HepG2 (cell line): ENCODE data around the gene TIMM10. TPM values are rescaled to one million over a fixed set of nuclear protein-coding genes. Genes with fewer than 3 reads are reported as not detected.

Source experiments
- CREM ChIP-seq, 2 experiments: sonication (generic) in 1 of 2; formaldehyde crosslinking in 1 of 2; IDR thresholded peaks; 2 replicates each; pipeline versions ENCODE4 v1.4.0 to v1.6.1; 2016 to 2020; ENCODE audit warnings: antibody characterized with exemption in 1 of 2, mild to moderate bottlenecking in 1 of 2, missing genetic modification reagents in 1 of 2
- DDIT3 ChIP-seq: sonication (generic); formaldehyde crosslinking; IDR thresholded peaks from 2 replicates; pipeline ENCODE4 v1.4.0; 2020; ENCODE audit warnings: mild to moderate bottlenecking, missing genetic modification reagents
- EP300 ChIP-seq, 3 experiments: sonication (generic) in 1 of 3; formaldehyde crosslinking in 1 of 3; IDR thresholded peaks; 2 replicates each; pipeline versions ENCODE4 v1.5.1 to v1.6.1; 2011 to 2020; ENCODE audit warnings: low read depth in 2 of 3, low read length in 2 of 3, borderline replicate concordance in 1 of 3, improper control_type of control experiment in 1 of 3, mild to moderate bottlenecking in 1 of 3, missing genetic modification reagents in 1 of 3, moderate library complexity in 1 of 3
- EZH2 ChIP-seq: conservative IDR thresholded peaks from 2 replicates; pipeline ENCODE4 v1.6.1; 2012; ENCODE audit warnings: mild to moderate bottlenecking, low read depth, low read length, moderate library complexity
- GLMP ChIP-seq: sonication (generic); formaldehyde crosslinking; IDR thresholded peaks from 2 replicates; pipeline ENCODE4 v1.9.0; 2021; ENCODE audit warnings: missing genetic modification reagents, mild to moderate bottlenecking, borderline replicate concordance
- HHEX ChIP-seq: IDR thresholded peaks from 2 replicates; pipeline ENCODE4 v1.6.1; 2016; ENCODE audit warnings: control low read depth
- HOXD1 ChIP-seq: sonication (generic); formaldehyde crosslinking; IDR thresholded peaks from 2 replicates; pipeline ENCODE4 v1.5.0; 2020; ENCODE audit warnings: missing genetic modification reagents
- IKZF1 ChIP-seq: fragments of 450-650 bp; IDR thresholded peaks from 2 replicates; pipeline ENCODE4 v1.7.1; 2016
- ISX ChIP-seq: sonication (generic); formaldehyde crosslinking; conservative IDR thresholded peaks from 2 replicates; pipeline ENCODE4 v1.5.0; 2020; ENCODE audit warnings: missing genetic modification reagents
- MBNL3 ChIP-seq: fragments of 250-450 bp; sonication (Bioruptor Pico); conservative IDR thresholded peaks from 2 replicates; pipeline ENCODE4 v1.8.0; 2022; ENCODE audit warnings: mild to moderate bottlenecking, inconsistent platforms
- MTA1 ChIP-seq: sonication (generic); formaldehyde crosslinking; IDR thresholded peaks from 2 replicates; pipeline ENCODE4 v1.4.0; 2020; ENCODE audit warnings: missing genetic modification reagents, mild to moderate bottlenecking, borderline replicate concordance
- MZF1 ChIP-seq: sonication (generic); formaldehyde crosslinking; IDR thresholded peaks from 2 replicates; pipeline ENCODE4 v1.8.1; 2023; ENCODE audit warnings: mild to moderate bottlenecking, missing genetic modification reagents, borderline replicate concordance
- NFIC ChIP-seq: IDR thresholded peaks from 2 replicates; pipeline ENCODE4 v1.6.1; 2012; ENCODE audit warnings: mild to moderate bottlenecking, low read length, inconsistent platforms
- PHB2 ChIP-seq: fragments of 450-650 bp; IDR thresholded peaks from 2 replicates; pipeline ENCODE4 v1.6.1; 2018; ENCODE audit not compliant: partially characterized antibody
- POLR2AphosphoS5 ChIP-seq: IDR thresholded peaks from 2 replicates; pipeline ENCODE4 v1.6.1; 2012; ENCODE audit warnings: low read depth, low read length
- REXO4 ChIP-seq: sonication (generic); formaldehyde crosslinking; IDR thresholded peaks from 2 replicates; pipeline ENCODE4 v1.8.0; 2022; ENCODE audit warnings: missing genetic modification reagents, mild to moderate bottlenecking, borderline replicate concordance
- SP4 ChIP-seq: sonication (generic); formaldehyde crosslinking; IDR thresholded peaks from 2 replicates; pipeline ENCODE4 v1.8.1; 2023; ENCODE audit warnings: mild to moderate bottlenecking, missing genetic modification reagents
- SYNCRIP ChIP-seq: fragments of 200-400 bp; formaldehyde crosslinking; IDR thresholded peaks from 2 replicates; pipeline ENCODE4 v1.6.1; 2018; ENCODE audit warnings: mild to moderate bottlenecking, low read depth, low read length; ENCODE audit not compliant: insufficient read depth
- TCF7L2 ChIP-seq: IDR thresholded peaks from 2 replicates; pipeline ENCODE4 v1.6.1; 2011; ENCODE audit warnings: mild to moderate bottlenecking, low read depth, low read length, moderate library complexity
- U2AF1 ChIP-seq: fragments of 200-400 bp; formaldehyde crosslinking; optimal IDR thresholded peaks from 2 replicates; pipeline ENCODE3; 2017; ENCODE audit warnings: mild to moderate bottlenecking, low read depth, low read length
- ZNF136 ChIP-seq: sonication (generic); formaldehyde crosslinking; IDR thresholded peaks from 2 replicates; pipeline ENCODE4 v1.8.1; 2022; ENCODE audit warnings: low read depth, mild to moderate bottlenecking, moderate library complexity, missing genetic modification reagents
- ZNF160 ChIP-seq: sonication (generic); formaldehyde crosslinking; IDR thresholded peaks from 2 replicates; pipeline ENCODE4 v1.8.0; 2022; ENCODE audit warnings: mild to moderate bottlenecking, inconsistent platforms, missing genetic modification reagents
- ZNF224 ChIP-seq: sonication (generic); formaldehyde crosslinking; IDR thresholded peaks from 2 replicates; pipeline ENCODE4 v1.5.0; 2020; ENCODE audit warnings: mild to moderate bottlenecking, missing genetic modification reagents
- ZNF234 ChIP-seq: sonication (generic); formaldehyde crosslinking; conservative IDR thresholded peaks from 2 replicates; pipeline ENCODE4 v1.5.1; 2020; ENCODE audit warnings: mild to moderate bottlenecking, missing genetic modification reagents
- ZNF33B ChIP-seq: sonication (generic); formaldehyde crosslinking; IDR thresholded peaks from 2 replicates; pipeline ENCODE4 v1.5.1; 2020; ENCODE audit warnings: mild to moderate bottlenecking, missing genetic modification reagents
- ZNF766 ChIP-seq: sonication (generic); formaldehyde crosslinking; IDR thresholded peaks from 2 replicates; pipeline ENCODE4 v1.5.0; 2020; ENCODE audit warnings: missing genetic modification reagents, borderline replicate concordance
- ZNF777 ChIP-seq: sonication (generic); formaldehyde crosslinking; IDR thresholded peaks from 2 replicates; pipeline ENCODE4 v1.4.0; 2020; ENCODE audit warnings: missing genetic modification reagents
- ZNF781 ChIP-seq: sonication (generic); formaldehyde crosslinking; IDR thresholded peaks from 2 replicates; pipeline ENCODE4 v1.5.1; 2020; ENCODE audit warnings: borderline replicate concordance, mild to moderate bottlenecking, missing genetic modification reagents; ENCODE audit errors: not compliant biosample characterization
- ZSCAN22 ChIP-seq: sonication (generic); formaldehyde crosslinking; IDR thresholded peaks from 2 replicates; pipeline ENCODE4 v1.4.0; 2020; ENCODE audit warnings: mild to moderate bottlenecking, missing genetic modification reagents
- polyA plus RNA-seq, 8 experiments: library from polyadenylated mRNA; depleted of rRNA in 3 of 8; stranded (reverse) in 7 of 8; unstranded in 1 of 8; fragments of >200 nt; fragmentation: Illumina TruSeq in 4 of 8; extraction: Trizol in 4 of 8; gene quantifications; 2 replicates each; pipeline versions ENCODE4 v1.2.1 to v1.2.3, GENCODE V29; 2011 to 2016; ENCODE audit warnings: low read depth in 4 of 8, missing spikeins in 1 of 8, mixed read lengths in 1 of 8; ENCODE audit not compliant: insufficient read depth in 1 of 8
- total RNA-seq, 5 experiments: library from RNA; depleted of rRNA; stranded (reverse); fragments of >200 nt; fragmentation: Illumina TruSeq; extraction: Trizol; gene quantifications; 2 replicates each; pipeline ENCODE4 v1.2.3, GENCODE V29; 2016; ENCODE audit warnings: low read depth in 1 of 5
- TF ChIP-seq, protein P1 (sequence below): sonication (generic); formaldehyde crosslinking; IDR thresholded peaks from 2 replicates; pipeline ENCODE4 v1.8.0; 2022; ENCODE audit warnings: mild to moderate bottlenecking, missing genetic modification reagents

TIMM10 gene
- total and polyA plus RNA-seq, 2 of the 13 experiments (the other 11 are each of a cell fraction or from before 2014, with no cell fraction given): 67.8 to 82.2 TPM

DNA sequence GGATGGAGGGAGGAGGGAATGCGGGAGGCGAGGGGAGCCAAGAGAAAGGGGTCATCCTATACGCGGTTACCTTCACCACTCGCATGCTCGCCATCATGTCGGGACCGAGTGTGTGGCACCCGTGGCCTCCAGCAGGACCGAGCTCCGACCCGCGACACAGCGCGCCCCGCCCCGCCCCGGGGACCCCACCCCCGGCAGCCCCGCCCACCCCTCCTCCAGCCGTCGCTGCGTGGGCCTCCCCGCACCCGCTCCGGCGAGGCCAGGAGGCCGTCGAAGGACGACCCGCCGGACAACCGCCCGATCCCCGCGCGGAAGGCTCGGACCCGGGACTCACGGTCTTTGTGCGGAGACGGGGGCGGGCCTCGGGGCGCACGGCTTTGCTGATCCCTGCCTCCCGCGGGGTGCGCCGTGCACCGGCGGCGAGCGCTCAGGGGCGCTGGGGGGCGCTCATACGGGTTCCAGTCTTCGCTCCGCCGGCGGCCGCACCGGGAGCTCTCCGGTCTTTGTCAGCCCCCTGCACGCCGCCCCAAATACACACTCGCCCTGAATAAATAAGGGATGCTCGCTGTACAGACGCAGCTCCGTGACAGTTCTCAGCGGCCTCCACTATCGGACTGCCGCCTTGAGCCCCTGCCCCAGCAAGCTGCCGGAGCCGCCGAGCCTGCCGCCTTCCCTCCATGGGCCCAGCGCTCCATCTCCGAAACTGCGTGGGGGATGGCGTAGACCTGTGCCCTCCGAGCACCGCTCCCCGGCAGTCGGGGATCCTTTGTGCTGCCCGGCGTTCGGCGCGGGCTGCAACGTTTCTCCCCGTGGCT lies 37.2 kb upstream of the TIMM10 start, which contains the start of gene UBE2L6 (continued):
- TF ChIP-seq, protein P1, sequence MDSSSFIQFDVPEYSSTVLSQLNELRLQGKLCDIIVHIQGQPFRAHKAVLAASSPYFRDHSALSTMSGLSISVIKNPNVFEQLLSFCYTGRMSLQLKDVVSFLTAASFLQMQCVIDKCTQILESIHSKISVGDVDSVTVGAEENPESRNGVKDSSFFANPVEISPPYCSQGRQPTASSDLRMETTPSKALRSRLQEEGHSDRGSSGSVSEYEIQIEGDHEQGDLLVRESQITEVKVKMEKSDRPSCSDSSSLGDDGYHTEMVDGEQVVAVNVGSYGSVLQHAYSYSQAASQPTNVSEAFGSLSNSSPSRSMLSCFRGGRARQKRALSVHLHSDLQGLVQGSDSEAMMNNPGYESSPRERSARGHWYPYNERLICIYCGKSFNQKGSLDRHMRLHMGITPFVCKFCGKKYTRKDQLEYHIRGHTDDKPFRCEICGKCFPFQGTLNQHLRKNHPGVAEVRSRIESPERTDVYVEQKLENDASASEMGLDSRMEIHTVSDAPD (CRISPR knock-in tag): no peak
- TF ChIP-seq U2AF1: no peak
- no peak for TF ChIP-seq CREM (IDR thresholded peaks at IDR 0.05)
- TF ChIP-seq CREM (CRISPR knock-in tag; IDR thresholded peaks at IDR 0.05): no peak
- no peak for TF ChIP-seq MZF1
- no peak for TF ChIP-seq SYNCRIP
- no peak for TF ChIP-seq TCF7L2
- TF ChIP-seq NFIC: no peak
- TF ChIP-seq HOXD1: 0 out of 2 replicates have a peak, but pooled peaks have one; percentile 14
- TF ChIP-seq GLMP (CRISPR knock-in tag): no peak
- TF ChIP-seq ISX: no peak
- TF ChIP-seq REXO4 (CRISPR knock-in tag): no peak
- TF ChIP-seq MTA1 (CRISPR knock-in tag): no peak
- no peak for TF ChIP-seq MBNL3 (CRISPR knock-in tag)
- TF ChIP-seq SP4 (CRISPR knock-in tag): no peak
- no peak for TF ChIP-seq ZNF33B (CRISPR knock-in tag)
- TF ChIP-seq ZNF160: no peak
- TF ChIP-seq POLR2AphosphoS5: no peak
- peak; percentile 77 for TF ChIP-seq ZNF781
- peak; percentile 82; the same call in 1 of the 2 replicates for TF ChIP-seq ZSCAN22 (CRISPR knock-in tag)
- no peak for TF ChIP-seq ZNF766 (CRISPR knock-in tag)
- no peak for TF ChIP-seq EP300 (IDR thresholded peaks at IDR 0.05; ENCODE audit: low read depth in 2 of 2, low read length in 2 of 2)
- TF ChIP-seq EP300 (CRISPR knock-in tag; IDR thresholded peaks at IDR 0.05; ENCODE audit: borderline replicate concordance): no peak
- TF ChIP-seq EZH2: no peak
- no peak for TF ChIP-seq ZNF224 (CRISPR knock-in tag)
- no peak for TF ChIP-seq ZNF234 (CRISPR knock-in tag)
- TF ChIP-seq HHEX: no peak
- TF ChIP-seq ZNF136: 0 out of 2 replicates have a peak, but pooled peaks have one; percentile 18
- TF ChIP-seq IKZF1: no peak
- TF ChIP-seq ZNF777 (CRISPR knock-in tag): peak; percentile 95
- TF ChIP-seq PHB2: no peak
- no peak for TF ChIP-seq DDIT3
